GM23248 (cell line): ENCODE data around the gene CMTM8. TPM values are rescaled to one million over a fixed set of nuclear protein-coding genes. Genes with fewer than 3 reads are reported as not detected.

Experiments used
- DNase-seq: peaks from one replicate; pipeline ENCODE4 v3.0.0-alpha.2; 2015
- H2AFZ ChIP-seq: fragments of 200-600 bp; sonication (generic); 2 replicates; pipeline ENCODE4 v1.6.1; 2016; ENCODE audit warnings: antibody characterized with exemption
- H3F3A ChIP-seq: fragments of 200-600 bp; sonication (generic); 2 replicates; pipeline ENCODE4 v1.6.1; 2016; ENCODE audit warnings: mild to moderate bottlenecking, antibody characterized with exemption, mixed run types; ENCODE audit not compliant: insufficient read depth
- H3K27ac ChIP-seq: fragments of 200-600 bp; sonication (generic); 2 replicates; pipeline ENCODE4 v1.5.1; 2016; ENCODE audit warnings: mild to moderate bottlenecking
- H3K27me3 ChIP-seq: fragments of 200-600 bp; sonication (generic); replicated peaks from 2 replicates; pipeline ENCODE4 v1.6.1; 2016; ENCODE audit warnings: mild to moderate bottlenecking; ENCODE audit not compliant: insufficient read depth
- H3K36me3 ChIP-seq: fragments of 200-600 bp; sonication (generic); 2 replicates; pipeline ENCODE4 v1.6.1; 2016; ENCODE audit warnings: low read depth, mild to moderate bottlenecking
- H3K4me1 ChIP-seq: fragments of 200-600 bp; sonication (generic); 2 replicates; pipeline ENCODE4 v1.6.1; 2016; ENCODE audit warnings: mild to moderate bottlenecking; ENCODE audit not compliant: insufficient read depth
- H3K4me2 ChIP-seq: fragments of 200-600 bp; sonication (generic); one replicate; pipeline ENCODE4 v1.6.1; 2016; ENCODE audit warnings: mild to moderate bottlenecking; ENCODE audit not compliant: unreplicated experiment
- H3K4me3 ChIP-seq: fragments of 200-600 bp; sonication (generic); 2 replicates; pipeline ENCODE4 v1.5.1; 2016; ENCODE audit warnings: mild to moderate bottlenecking
- H3K79me2 ChIP-seq: fragments of 200-600 bp; sonication (generic); 2 replicates; pipeline ENCODE4 v1.6.1; 2016; ENCODE audit warnings: mild to moderate bottlenecking; ENCODE audit not compliant: insufficient read depth
- H3K9ac ChIP-seq: fragments of 200-600 bp; sonication (generic); 2 replicates; pipeline ENCODE4 v1.6.1; 2016; ENCODE audit warnings: mild to moderate bottlenecking
- H3K9me2 ChIP-seq: fragments of 200-600 bp; sonication (generic); 2 replicates; pipeline ENCODE4 v1.6.1; 2016; ENCODE audit warnings: mixed run types, mild to moderate bottlenecking, moderate library complexity; ENCODE audit not compliant: insufficient read depth
- H3K9me3 ChIP-seq: fragments of 200-600 bp; sonication (generic); one replicate; pipeline ENCODE4 v1.6.1; 2017; ENCODE audit warnings: low read depth
- H4K20me1 ChIP-seq: fragments of 200-600 bp; sonication (generic); 2 replicates; pipeline ENCODE4 v1.6.0; 2016; ENCODE audit not compliant: insufficient read depth
- EZH2 ChIP-seq: fragments of 200-600 bp; sonication (generic); IDR thresholded peaks from 2 replicates; pipeline ENCODE4 v1.6.1; 2018; ENCODE audit warnings: antibody characterized with exemption, mild to moderate bottlenecking; ENCODE audit not compliant: insufficient read depth, poor library complexity, severe bottlenecking
- EZH2phosphoT487 ChIP-seq: fragments of 200-600 bp; sonication (generic); IDR thresholded peaks from 2 replicates; pipeline ENCODE4 v1.6.1; 2018; ENCODE audit warnings: antibody characterized with exemption, moderate library complexity, mild to moderate bottlenecking, low read depth; ENCODE audit not compliant: insufficient read depth
- WGBS, 2 experiments: methylation state at CpG; one replicate each; pipeline ENCODE4 v1.1.6; 2015 to 2017; ENCODE audit warnings: low lambda C conversion rate in 2 of 2, low coverage in 1 of 2; ENCODE audit errors: missing lambda C conversion rate in 2 of 2; 5-methylcytosine and 5-hydroxymethylcytosine counted together
- in situ Hi-C: fragments of 300-500 bp; cut with MboI; formaldehyde crosslinking; loops from 2 replicates; pipeline ENCODE4 v1.15.0; 2020
- polyA plus RNA-seq: library from polyadenylated mRNA; unstranded; fragments of >200 nt; fragmentation: Nextera tagmentation; extraction: Ambion mirVana; gene quantifications from 2 replicates; pipeline ENCODE4 v1.2.1, GENCODE V29; 2016
- total RNA-seq: library from RNA; depleted of rRNA; stranded (reverse); fragments of >200 nt; shearing (Covaris generic); gene quantifications from 2 replicates; pipeline ENCODE4 v1.2.3, GENCODE V29; 2014

The CMTM8 gene
- total and polyA plus RNA-seq, 2 experiments from 2014 or later, result not detected

DNA sequence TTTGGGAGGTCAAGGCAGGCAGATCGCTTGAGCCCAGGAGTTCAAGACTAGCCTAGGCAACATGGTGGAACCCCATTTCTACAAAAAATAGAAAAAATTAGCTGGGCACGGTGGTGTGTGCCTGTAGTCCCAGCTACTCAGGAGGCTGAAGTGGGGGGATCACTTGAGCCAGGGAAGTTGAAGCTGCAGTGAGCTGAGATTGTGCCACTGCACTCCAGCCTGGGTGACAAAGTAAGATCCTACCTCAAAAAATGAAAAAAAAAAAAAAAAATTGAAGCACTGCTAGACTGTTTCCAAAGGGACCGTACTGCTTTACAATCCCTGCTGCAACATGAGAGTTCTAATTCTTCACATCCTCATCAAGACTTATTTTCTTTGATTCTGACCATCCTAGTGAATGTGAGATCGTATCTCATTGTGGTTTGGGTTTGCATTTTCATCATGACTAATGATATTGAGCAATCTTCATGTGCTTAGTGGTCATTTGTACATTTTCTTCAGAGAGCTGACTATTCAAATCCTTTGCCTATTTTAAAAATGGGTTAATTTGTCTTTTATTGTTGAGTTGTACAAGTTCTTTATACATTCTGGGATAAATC is 10.8 kb downstream of the CMTM8 start:
- Histone ChIP-seq H4K20me1 (no peaks in the 10 kb centered on the region), H3K4me2 (peak overlapping the region; percentile 9), H3K4me3 (no peak overlapping the region), H3F3A (peaks cover 11% of the 10 kb centered on the region), H3K9me3 (no peaks in the 10 kb centered on the region), H3K9me2 (no peaks in the 10 kb centered on the region), H3K27me3 (peaks cover 42% of the 10 kb centered on the region), H3K4me1 (peaks cover 8% of the 10 kb centered on the region), H2AFZ (no peak overlapping the region), H3K9ac (no peak overlapping the region), H3K36me3 (no peaks in the 10 kb centered on the region), H3K27ac (no peak overlapping the region), H3K79me2 (no peaks in the 10 kb centered on the region)
- DNase-seq, result peak; percentile 87
- WGBS, 2 experiments, result 29 to 37% methylated on average over 4 of the region's 4 CpGs
- in situ Hi-C loops, result no loop called here
- TF ChIP-seq EZH2, result no peak
- TF ChIP-seq EZH2phosphoT487, result 0 out of 2 replicates have a peak, but pooled peaks have one; percentile 56

DNA sequence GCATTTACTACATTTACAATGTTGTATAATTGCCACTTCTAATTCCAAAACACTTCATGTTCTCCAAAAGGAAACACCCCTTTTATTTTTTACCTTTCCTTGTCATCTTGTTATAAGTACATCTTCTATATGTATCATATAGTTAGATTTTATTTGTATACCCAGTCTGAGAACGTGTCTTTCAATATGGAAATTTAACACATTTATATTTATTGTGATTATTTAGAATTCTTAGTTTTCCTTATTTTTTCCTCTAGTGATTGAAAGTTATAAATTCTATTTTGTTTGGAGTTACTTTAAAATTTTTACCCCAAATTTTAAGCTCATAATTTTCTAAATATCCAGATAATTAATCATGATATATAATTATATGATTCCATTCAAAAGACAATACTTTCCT is 15.8 kb downstream of the CMTM8 start:
- Histone ChIP-seq H4K20me1 (no peaks in the 10 kb centered on the region), H3K9me3 (no peaks in the 10 kb centered on the region), H3K27ac (no peak overlapping the region), H3K4me2 (no peak overlapping the region), H3K27me3 (peaks cover 46% of the 10 kb centered on the region), H3K4me3 (no peak overlapping the region), H3K79me2 (no peaks in the 10 kb centered on the region), H3K4me1 (peaks cover 4% of the 10 kb centered on the region), H3K36me3 (no peaks in the 10 kb centered on the region), H3F3A (peaks cover 7% of the 10 kb centered on the region), H3K9ac (no peak overlapping the region), H2AFZ (no peak overlapping the region), H3K9me2 (no peaks in the 10 kb centered on the region)
- in situ Hi-C loops, result no loop called here
- 28 to 54% methylated on average over 1 of the region's 1 CpG for WGBS, 2 experiments
- no peak for TF ChIP-seq EZH2phosphoT487
- no peak for TF ChIP-seq EZH2
- no peak for DNase-seq

DNA sequence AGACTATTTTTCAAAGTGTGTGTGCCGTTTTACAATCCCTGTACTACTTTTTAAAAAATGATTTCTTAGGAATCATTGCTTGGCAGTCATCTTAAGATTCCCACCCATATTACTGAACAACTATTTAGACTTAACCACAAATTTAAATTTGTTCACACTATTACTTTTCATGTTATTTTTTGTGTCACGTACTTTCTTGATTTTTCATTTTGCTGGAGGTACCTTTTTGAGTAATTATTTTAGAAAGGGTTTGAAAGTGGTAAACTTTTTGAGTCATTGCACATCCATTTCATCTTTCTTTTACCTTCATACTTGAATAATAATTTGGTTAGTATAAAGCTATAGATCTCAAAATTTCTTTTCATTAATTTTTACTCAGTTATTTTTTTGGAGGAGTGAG is 16.9 kb downstream of the CMTM8 start:
- no peak overlapping the region for H3K9ac ChIP-seq
- H3F3A ChIP-seq, result no peaks in the 10 kb centered on the region
- DNase-seq, result no peak
- peaks cover 46% of the 10 kb centered on the region for H3K27me3 ChIP-seq
- no peaks in the 10 kb centered on the region for H3K4me1 ChIP-seq
- H3K27ac ChIP-seq, result no peak overlapping the region
- no peak overlapping the region for H3K4me2 ChIP-seq
- no peaks in the 10 kb centered on the region for H3K36me3 ChIP-seq
- H3K79me2 ChIP-seq, result no peaks in the 10 kb centered on the region
- no peaks in the 10 kb centered on the region for H3K9me2 ChIP-seq
- in situ Hi-C loops, result no loop called here
- H4K20me1 ChIP-seq, result no peaks in the 10 kb centered on the region
- 36 to 38% methylated on average over 2 of the region's 2 CpGs for WGBS, 2 experiments
- TF ChIP-seq EZH2phosphoT487 (no peak), EZH2 (no peak)
- H2AFZ ChIP-seq, result no peak overlapping the region
- no peak overlapping the region for H3K4me3 ChIP-seq
- H3K9me3 ChIP-seq, result no peaks in the 10 kb centered on the region

DNA sequence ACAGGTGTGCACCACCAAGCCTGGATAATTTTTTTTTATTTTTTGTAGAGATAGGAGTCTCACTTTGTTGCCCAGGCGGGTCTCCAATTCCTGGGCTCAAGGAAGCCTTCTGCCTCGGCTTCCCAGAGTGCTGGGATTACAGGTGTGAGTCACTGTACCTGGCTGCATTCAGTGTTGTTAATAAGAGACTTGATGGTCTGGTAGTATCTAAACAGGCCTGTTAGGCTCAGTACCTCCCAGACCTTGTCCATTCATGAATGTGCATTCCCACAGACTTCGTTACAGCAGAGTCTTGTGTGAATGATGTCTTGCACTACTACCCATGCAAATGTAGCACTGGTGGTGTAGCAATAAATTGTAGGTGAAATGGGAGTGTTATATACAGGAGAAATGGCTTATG is 17.7 kb downstream of the CMTM8 start:
- WGBS, 2 experiments, result 49 to 61% methylated on average over 3 of the region's 3 CpGs
- in situ Hi-C loops, result no loop called here
- Histone ChIP-seq H3K4me2 (no peak overlapping the region), H3F3A (no peaks in the 10 kb centered on the region), H3K27ac (no peak overlapping the region), H3K79me2 (no peaks in the 10 kb centered on the region), H3K4me3 (no peak overlapping the region), H3K9me3 (no peaks in the 10 kb centered on the region), H4K20me1 (no peaks in the 10 kb centered on the region), H3K4me1 (no peaks in the 10 kb centered on the region), H3K9me2 (no peaks in the 10 kb centered on the region), H3K9ac (no peak overlapping the region), H3K27me3 (peaks cover 40% of the 10 kb centered on the region), H2AFZ (no peak overlapping the region), H3K36me3 (no peaks in the 10 kb centered on the region)
- TF ChIP-seq EZH2, result no peak
- no peak for DNase-seq

DNA sequence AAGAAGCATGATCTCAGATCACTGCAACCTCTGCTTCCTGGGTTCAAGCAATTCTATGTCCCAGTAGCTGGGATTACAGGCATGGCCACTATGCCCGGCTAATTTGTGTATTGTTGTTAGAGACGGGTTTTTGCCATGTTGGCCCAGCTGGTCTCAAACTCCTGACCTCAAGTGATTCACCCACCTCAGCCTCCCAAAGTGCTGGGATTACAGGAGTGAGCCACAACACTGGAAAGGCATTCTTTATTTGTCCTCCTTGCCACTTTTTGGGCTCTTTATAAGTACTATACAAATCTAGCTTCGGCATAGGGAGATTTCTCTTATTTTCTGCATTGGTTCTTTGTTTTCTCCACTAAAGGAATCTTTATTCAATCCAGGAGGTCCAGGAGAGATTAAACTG is 18.6 kb downstream of the CMTM8 start:
- Histone ChIP-seq H3K4me2 (no peak overlapping the region), H3K36me3 (no peaks in the 10 kb centered on the region), H3K9me2 (no peaks in the 10 kb centered on the region), H4K20me1 (no peaks in the 10 kb centered on the region), H3K9ac (no peak overlapping the region), H3K27me3 (peaks cover 45% of the 10 kb centered on the region), H3K4me1 (no peaks in the 10 kb centered on the region), H2AFZ (no peak overlapping the region), H3K9me3 (no peaks in the 10 kb centered on the region), H3K79me2 (no peaks in the 10 kb centered on the region), H3F3A (no peaks in the 10 kb centered on the region), H3K4me3 (no peak overlapping the region), H3K27ac (no peak overlapping the region)
- no peak for DNase-seq
- no peak for TF ChIP-seq EZH2phosphoT487
- TF ChIP-seq EZH2, result no peak
- 51 to 52% methylated on average over 3 of the region's 3 CpGs for WGBS, 2 experiments
- in situ Hi-C loops, result no loop called here
